ENCODE measurements around the gene GNAI1.

Gene GNAI1

GRCh38 chr7:80105701-80106408, 28.8 kb upstream of the GNAI1 start:
- Histone ChIP-seq H3K4me2 (ENCODE audit: low read length) (no peak overlapping the region), H3K27ac (ENCODE audit: low read depth, low read length) (no peak overlapping the region)
- TF ChIP-seq EZH2phosphoT487 (IDR thresholded peaks at IDR 0.05; ENCODE audit: borderline replicate concordance, low read length) (no peak), CTCF (IDR thresholded peaks at IDR 0.05; ENCODE audit: low read depth, low read length, poor library complexity, severe bottlenecking) (no peak)

GRCh38 chr7:80106498-80107113, 28.0 kb upstream of the GNAI1 start:
- H3K79me2 ChIP-seq (ENCODE audit: control insufficient read depth, low read length), result no peaks in the 10 kb centered on the region
- no peaks in the 10 kb centered on the region for H3K4me1 ChIP-seq (ENCODE audit: control insufficient read depth, low read length)
- H4K20me1 ChIP-seq (ENCODE audit: control insufficient read depth, insufficient read depth, low read depth, low read length), result no peaks in the 10 kb centered on the region
- H3K27ac ChIP-seq (ENCODE audit: low read depth, low read length), result no peak overlapping the region
- H3K9me2 ChIP-seq (replicated peaks; ENCODE audit: control insufficient read depth, low read length), result no peaks in the 10 kb centered on the region
- TF ChIP-seq EZH2phosphoT487 (IDR thresholded peaks at IDR 0.05; ENCODE audit: borderline replicate concordance, low read length), result no peak
- no peak for TF ChIP-seq CTCF (IDR thresholded peaks at IDR 0.05; ENCODE audit: low read depth, low read length, poor library complexity, severe bottlenecking)
- no peak overlapping the region for H3K4me3 ChIP-seq (ENCODE audit: low read length)
- H3F3A ChIP-seq (ENCODE audit: control insufficient read depth, insufficient read depth), result no peaks in the 10 kb centered on the region
- no peaks in the 10 kb centered on the region for H3K9me3 ChIP-seq (ENCODE audit: control insufficient read depth, insufficient read depth, low read length)
- H3K27me3 ChIP-seq (ENCODE audit: control insufficient read depth, low read length), result no peaks in the 10 kb centered on the region
- no peaks in the 10 kb centered on the region for H3K36me3 ChIP-seq (ENCODE audit: control insufficient read depth, low read length)
- no peak overlapping the region for H3K4me2 ChIP-seq (ENCODE audit: low read length)

More at GRCh38 chr7:80105701-80106408, 28.8 kb upstream of the GNAI1 start:
- Histone ChIP-seq H3F3A (ENCODE audit: control insufficient read depth, insufficient read depth) (no peaks in the 10 kb centered on the region), H3K9me2 (replicated peaks; ENCODE audit: control insufficient read depth, low read length) (no peaks in the 10 kb centered on the region), H3K4me3 (ENCODE audit: low read length) (no peak overlapping the region), H3K9me3 (ENCODE audit: control insufficient read depth, insufficient read depth, low read length) (no peaks in the 10 kb centered on the region), H3K27me3 (ENCODE audit: control insufficient read depth, low read length) (no peaks in the 10 kb centered on the region), H3K36me3 (ENCODE audit: control insufficient read depth, low read length) (no peaks in the 10 kb centered on the region), H3K79me2 (ENCODE audit: control insufficient read depth, low read length) (no peaks in the 10 kb centered on the region), H3K4me1 (ENCODE audit: control insufficient read depth, low read length) (no peaks in the 10 kb centered on the region), H4K20me1 (ENCODE audit: control insufficient read depth, insufficient read depth, low read depth, low read length) (no peaks in the 10 kb centered on the region)

GRCh38 chr7:80107278-80107677, 27.4 kb upstream of the GNAI1 start:
- Histone ChIP-seq H4K20me1 (ENCODE audit: control insufficient read depth, insufficient read depth, low read depth, low read length) (no peaks in the 10 kb centered on the region), H3K27ac (ENCODE audit: low read depth, low read length) (no peak overlapping the region), H3K4me2 (ENCODE audit: low read length) (no peak overlapping the region), H3K27me3 (ENCODE audit: control insufficient read depth, low read length) (no peaks in the 10 kb centered on the region), H3K4me3 (ENCODE audit: low read length) (no peak overlapping the region), H3K4me1 (ENCODE audit: control insufficient read depth, low read length) (no peaks in the 10 kb centered on the region), H3F3A (ENCODE audit: control insufficient read depth, insufficient read depth) (no peaks in the 10 kb centered on the region), H3K79me2 (ENCODE audit: control insufficient read depth, low read length) (no peaks in the 10 kb centered on the region), H3K9me3 (ENCODE audit: control insufficient read depth, insufficient read depth, low read length) (no peaks in the 10 kb centered on the region), H3K9me2 (replicated peaks; ENCODE audit: control insufficient read depth, low read length) (no peaks in the 10 kb centered on the region), H3K36me3 (ENCODE audit: control insufficient read depth, low read length) (no peaks in the 10 kb centered on the region)
- TF ChIP-seq CTCF (IDR thresholded peaks at IDR 0.05; ENCODE audit: low read depth, low read length, poor library complexity, severe bottlenecking), result no peak
- TF ChIP-seq EZH2phosphoT487 (IDR thresholded peaks at IDR 0.05; ENCODE audit: borderline replicate concordance, low read length), result no peak
